DND-41 (cell line): ENCODE measurements around the gene LDB2.

Experiments
- EZH2 ChIP-seq: IDR thresholded peaks from 3 replicates; pipeline ENCODE4 v1.6.1; 2012; ENCODE audit warnings: borderline replicate concordance, low read depth, mild to moderate bottlenecking, moderate library complexity, low read length, inconsistent platforms; ENCODE audit not compliant: severe bottlenecking
- TF ChIP-seq, protein P1 (sequence below): IDR thresholded peaks from 2 replicates; pipeline ENCODE4 v1.5.1; 2012; ENCODE audit warnings: borderline replicate concordance, low read length, moderate library complexity, mild to moderate bottlenecking; ENCODE audit not compliant: poor library complexity, severe bottlenecking; ENCODE audit errors: extremely low read depth

DNA sequence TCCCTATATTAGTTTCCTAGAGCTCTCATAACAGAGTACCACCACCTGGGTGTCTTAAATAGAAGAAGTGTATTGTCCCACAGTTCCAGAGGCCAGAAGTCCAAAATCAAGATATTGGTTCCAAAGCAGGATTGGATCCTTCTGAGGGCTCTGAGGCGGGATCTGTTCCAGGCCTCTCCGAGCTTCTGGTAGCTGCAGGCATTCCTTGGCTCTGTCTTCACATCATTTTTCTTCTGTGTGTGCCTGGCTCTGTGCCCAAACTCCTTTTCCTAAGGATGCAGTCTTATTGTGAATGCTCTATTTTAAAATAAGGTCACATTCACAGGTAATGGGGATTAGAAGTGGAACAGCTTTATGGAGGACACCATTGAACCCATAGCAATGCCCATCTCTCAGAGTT, 418.4 kb downstream of the LDB2 start:
- TF ChIP-seq, protein P1, sequence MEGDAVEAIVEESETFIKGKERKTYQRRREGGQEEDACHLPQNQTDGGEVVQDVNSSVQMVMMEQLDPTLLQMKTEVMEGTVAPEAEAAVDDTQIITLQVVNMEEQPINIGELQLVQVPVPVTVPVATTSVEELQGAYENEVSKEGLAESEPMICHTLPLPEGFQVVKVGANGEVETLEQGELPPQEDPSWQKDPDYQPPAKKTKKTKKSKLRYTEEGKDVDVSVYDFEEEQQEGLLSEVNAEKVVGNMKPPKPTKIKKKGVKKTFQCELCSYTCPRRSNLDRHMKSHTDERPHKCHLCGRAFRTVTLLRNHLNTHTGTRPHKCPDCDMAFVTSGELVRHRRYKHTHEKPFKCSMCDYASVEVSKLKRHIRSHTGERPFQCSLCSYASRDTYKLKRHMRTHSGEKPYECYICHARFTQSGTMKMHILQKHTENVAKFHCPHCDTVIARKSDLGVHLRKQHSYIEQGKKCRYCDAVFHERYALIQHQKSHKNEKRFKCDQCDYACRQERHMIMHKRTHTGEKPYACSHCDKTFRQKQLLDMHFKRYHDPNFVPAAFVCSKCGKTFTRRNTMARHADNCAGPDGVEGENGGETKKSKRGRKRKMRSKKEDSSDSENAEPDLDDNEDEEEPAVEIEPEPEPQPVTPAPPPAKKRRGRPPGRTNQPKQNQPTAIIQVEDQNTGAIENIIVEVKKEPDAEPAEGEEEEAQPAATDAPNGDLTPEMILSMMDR, result no peak
- TF ChIP-seq EZH2, result no peak
